ENCODE measurements around the gene TOPBP1. TPM values are rescaled to one million over a fixed set of nuclear protein-coding genes. Genes with fewer than 3 reads are reported as not detected.

TOPBP1 gene
- total and polyA plus RNA-seq, 2 of the 8 experiments (the other 6 are each of a cell fraction or from before 2014, with no cell fraction given) = 19.7 to 35.9 TPM

GRCh38 chr3:133695560-133696171 lies 33.9 kb upstream of the TOPBP1 start:
- 87% methylated on average over 3 of the region's 3 CpGs; no CpG with 5 or more reads in 1 of the 2 experiments for WGBS, 2 experiments (ENCODE audit: extremely low coverage in 1 of 2, insufficient coverage in 1 of 2, insufficient read length in 1 of 2, insufficient replicate concordance in 2 of 2, low coverage in 1 of 2, low lambda C conversion rate in 2 of 2, missing lambda C conversion rate in 1 of 2)
- no peak for TF ChIP-seq CHD1 (IDR thresholded peaks at IDR 0.05; ENCODE audit: low read depth, low read length)
- no peak for TF ChIP-seq FOSL1 (IDR thresholded peaks at IDR 0.05; ENCODE audit: insufficient read depth, low read depth, low read length)
- no peak for TF ChIP-seq NANOG (IDR thresholded peaks at IDR 0.05; ENCODE audit: insufficient read depth, low read depth, low read length, poor library complexity, severe bottlenecking)
- TF ChIP-seq NRF1 (IDR thresholded peaks at IDR 0.05; ENCODE audit: low read depth, low read length) = no peak
- TF ChIP-seq CBX5 (IDR thresholded peaks at IDR 0.05; ENCODE audit: low read depth, low read length) = no peak
- no peak for TF ChIP-seq SP1 (IDR thresholded peaks at IDR 0.05; ENCODE audit: low read depth, low read length)
- TF ChIP-seq SP4 (IDR thresholded peaks at IDR 0.05; ENCODE audit: low read length) = no peak
- no peak for TF ChIP-seq CBX8 (IDR thresholded peaks at IDR 0.05; ENCODE audit: borderline replicate concordance, low read depth, low read length)
- TF ChIP-seq CEBPB (IDR thresholded peaks at IDR 0.05; ENCODE audit: low read depth, low read length) = no peak

More at GRCh38 chr3:133695560-133696171, 33.9 kb upstream of the TOPBP1 start:
- Histone ChIP-seq H2BK120ac (replicated peaks; ENCODE audit: low read depth, low read length) (no peak overlapping the region), H3K4me1 (replicated peaks in 1 of 4; ENCODE audit: control insufficient read depth in 3 of 4, insufficient read depth in 4 of 4, low read length in 3 of 4) (no peaks in the 10 kb centered on the region), H2BK20ac (ENCODE audit: low read length) (no peak overlapping the region), H3K79me1 (ENCODE audit: low read depth, low read length) (no peaks in the 10 kb centered on the region), H2BK5ac (ENCODE audit: low read depth, low read length) (no peak overlapping the region), H2AFZ (ENCODE audit: low read length) (no peak overlapping the region), H3K9ac (replicated peaks in 1 of 4; ENCODE audit: extremely low read depth in 1 of 4, low read depth in 3 of 4, low read length in 3 of 4) (no peak overlapping the region), H2BK12ac (ENCODE audit: low read depth, low read length) (no peak overlapping the region), H2AK5ac (ENCODE audit: low read depth, low read length) (no peak overlapping the region), H3K27me3 (replicated peaks in 1 of 4; ENCODE audit: control insufficient read depth in 3 of 4, extremely low read depth in 1 of 4, insufficient read depth in 3 of 4, low read length in 3 of 4) (no peaks in the 10 kb centered on the region), H3K4ac (replicated peaks; ENCODE audit: insufficient read length, low read depth, low read length) (no peak overlapping the region), H4K8ac (ENCODE audit: extremely low read depth, insufficient read depth, low read length) (no peak overlapping the region), H3K23me2 (ENCODE audit: low read depth, low read length) (no peaks in the 10 kb centered on the region), H4K91ac (replicated peaks; ENCODE audit: insufficient read length, low read length) (no peak overlapping the region), H3K27ac (ENCODE audit: low read depth, low read length) (no peak overlapping the region), H4K20me1 (replicated peaks in 1 of 2; ENCODE audit: control insufficient read depth in 1 of 2, insufficient read depth in 2 of 2, low read length in 2 of 2) (no peaks in the 10 kb centered on the region), H3K79me2 (ENCODE audit: control insufficient read depth in 1 of 2, insufficient read depth in 2 of 2, low read length in 2 of 2) (no peaks in the 10 kb centered on the region), H3K23ac (ENCODE audit: insufficient read length) (no peak overlapping the region), H3K4me2 (ENCODE audit: insufficient read depth in 1 of 2, low read depth in 2 of 2, low read length in 2 of 2) (no peak overlapping the region), H3K4me3 (ENCODE audit: extremely low read depth in 1 of 4, insufficient read depth in 2 of 4, low read depth in 3 of 4, low read length in 4 of 4) (no peak overlapping the region), H3K56ac (replicated peaks; ENCODE audit: insufficient read length, low read depth, low read length) (no peak overlapping the region), H3K36me3 (ENCODE audit: control insufficient read depth in 2 of 4, insufficient read depth in 4 of 4, low read length in 3 of 4) (no peaks in the 10 kb centered on the region), H3K18ac (ENCODE audit: extremely low read depth, low read length) (no peak overlapping the region), H3K9me3 (ENCODE audit: insufficient read depth in 2 of 2, low read depth in 1 of 2, low read length in 1 of 2) (no peaks in the 10 kb centered on the region), H2BK15ac (ENCODE audit: low read length) (no peak overlapping the region), H3K14ac (ENCODE audit: insufficient read length) (no peak overlapping the region), H4K5ac (ENCODE audit: insufficient read length, low read depth, low read length) (no peak overlapping the region)
- CTCF ChIA-PET (ENCODE audit: partially characterized antibody) = no interaction called here
- FAIRE-seq (no peak), DNase-seq (ENCODE audit: low read depth in 1 of 2, low spot score in 2 of 2) (no peak)
- POLR2A ChIA-PET (ENCODE audit: partially characterized antibody) = no interaction called here

Measured in H1 (cell line).